Stomach (tissue), 9 donors: ENCODE results near the gene RABEP2. TPM values are rescaled to one million over a fixed set of nuclear protein-coding genes. Genes with fewer than 3 reads are reported as not detected.

Experiments
- DNase-seq, 2 donors: peaks; one replicate each; pipeline versions ENCODE4 v3.0.0 to v3.0.0-alpha.2; 2013 to 2019
- H3K27ac ChIP-seq, 5 donors: fragments of 200-600 bp in 4 of 5; sonication (generic) in 4 of 5; one replicate each; pipeline ENCODE4 v1.5.1; 2013 to 2019; ENCODE audit warnings: mild to moderate bottlenecking in 1 of 5, moderate library complexity in 1 of 5
- H3K27me3 ChIP-seq, 3 donors: fragments of 200-600 bp; sonication (generic); one replicate each; pipeline ENCODE4 v1.5.1; 2017 to 2019; ENCODE audit warnings: mixed run types in 1 of 3
- H3K36me3 ChIP-seq, 4 donors: fragments of 200-600 bp; sonication (generic); 1 replicate in 3 of 4; 2 replicates in 1 of 4; pipeline ENCODE4 v1.5.1; 2016 to 2019
- H3K4me1 ChIP-seq, 4 donors: fragments of 200-600 bp; sonication (generic); one replicate each; pipeline ENCODE4 v1.5.1; 2016 to 2019
- H3K4me3 ChIP-seq, 4 donors: fragments of 200-600 bp; sonication (generic) in 3 of 4; one replicate each; pipeline ENCODE4 v1.5.1; 2016 to 2019; ENCODE audit warnings: mild to moderate bottlenecking in 1 of 4
- H3K9me3 ChIP-seq, 4 donors: fragments of 200-600 bp; sonication (generic); one replicate each; pipeline ENCODE4 v1.5.1; 2016 to 2019
- CTCF ChIP-seq, 7 experiments: fragments of 450-650 bp in 4 of 7; fragments of 200-600 bp in 3 of 7; sonication (generic) in 3 of 7; IDR thresholded peaks; one replicate each; pipeline ENCODE4 v1.5.1; 2016 to 2019; ENCODE audit warnings: antibody characterized with exemption in 7 of 7, control low read depth in 2 of 7, mild to moderate bottlenecking in 1 of 7
- EP300 ChIP-seq: sonication (generic); formaldehyde crosslinking; IDR thresholded peaks from one replicate; pipeline ENCODE4 v1.6.1; 2017; ENCODE audit warnings: antibody characterized with exemption
- POLR2A ChIP-seq, 4 donors: fragments of 450-650 bp; IDR thresholded peaks; one replicate each; pipeline ENCODE4 v1.6.1; 2016; ENCODE audit warnings: antibody characterized with exemption in 4 of 4, control low read depth in 2 of 4, mild to moderate bottlenecking in 1 of 4, moderate library complexity in 1 of 4
- POLR2AphosphoS5 ChIP-seq, 3 donors: sonication (generic); formaldehyde crosslinking; IDR thresholded peaks; one replicate each; pipeline ENCODE4 v1.6.1; 2016; ENCODE audit warnings: antibody characterized with exemption in 3 of 3
- whole genome bisulfite sequencing, 5 donors: extraction: QIAGEN DNeasy Blood & Tissue Kit in 3 of 5; methylation state at CpG; one replicate each; pipeline versions ENCODE4 v1.1.5 to v1.1.7; 2013 to 2018; 5-methylcytosine and 5-hydroxymethylcytosine counted together
- intact Hi-C: fragments of 100-400 bp; cut with DNase I; formaldehyde crosslinking; loops from one replicate; pipeline ENCODE4 v1.15.1; 2023; ENCODE audit warnings: low total_unique reads
- polyA plus RNA-seq, 3 donors: library from polyadenylated mRNA; stranded (reverse); fragments of 200-250 nt; gene quantifications; one replicate each; pipeline ENCODE4 v1.2.3, GENCODE V29; 2013
- total RNA-seq, 5 donors: library from RNA; depleted of rRNA; stranded (reverse); fragments of >200 nt; gene quantifications; one replicate each; pipeline versions ENCODE4 v1.1.0 to v1.2.3, GENCODE V29; 2014 to 2016
- donor health status: healthy with polysubstance abuse.
- donor health status: Bipolar disorder and iron deficiency.
- donor health status: healthy.

The RABEP2 gene
- total and polyA plus RNA-seq, 8 donors, result 20.3 to 350 (median 33.7) TPM

GRCh38 chr16:28904828-28905227 is 20.2 kb downstream of the RABEP2 start:
- WGBS, 5 donors, result 60 to 96% (median 93%) methylated on average over 1 to 16 of the region's 16 CpGs
- Histone ChIP-seq H3K36me3 (peaks cover 6 to 60% (median 59%) of the 10 kb centered on the region in 4 donors), H3K4me3 (no peak overlapping the region), H3K4me1 (no peaks in the 10 kb centered on the region), H3K27ac (no peak overlapping the region), H3K27me3 (no peaks in the 10 kb centered on the region), H3K9me3 (no peaks in the 10 kb centered on the region)
- no peak for TF ChIP-seq CTCF (IDR thresholded peaks at IDR 0.05)
- no peak for TF ChIP-seq POLR2A (IDR thresholded peaks at IDR 0.05)
- no peak for TF ChIP-seq POLR2AphosphoS5 (IDR thresholded peaks at IDR 0.05)
- TF ChIP-seq EP300, result no peak
- intact Hi-C loops, result no loop called here
- no peak for DNase-seq

GRCh38 chr16:28904363-28904762 is 20.7 kb downstream of the RABEP2 start:
- H3K27me3 ChIP-seq, result no peaks in the 10 kb centered on the region
- DNase-seq, result no peak
- H3K27ac ChIP-seq, result no peak overlapping the region
- TF ChIP-seq EP300 (no peak), CTCF (IDR thresholded peaks at IDR 0.05) (no peak), POLR2A (IDR thresholded peaks at IDR 0.05) (no peak), POLR2AphosphoS5 (IDR thresholded peaks at IDR 0.05) (no peak)
- H3K36me3 ChIP-seq, result peaks cover 6 to 56% (median 55%) of the 10 kb centered on the region in 4 donors
- no peak overlapping the region for H3K4me3 ChIP-seq
- intact Hi-C loops, result no loop called here
- no peaks in the 10 kb centered on the region for H3K4me1 ChIP-seq
- WGBS, 5 donors, result 76 to 90% (median 82%) methylated on average over 6 to 14 of the region's 14 CpGs
- H3K9me3 ChIP-seq, result no peaks in the 10 kb centered on the region

GRCh38 chr16:28903344-28904042 is 21.5 kb downstream of the RABEP2 start:
- TF ChIP-seq POLR2A (IDR thresholded peaks at IDR 0.05) (no peak), POLR2AphosphoS5 (IDR thresholded peaks at IDR 0.05) (no peak), EP300 (no peak), CTCF (IDR thresholded peaks at IDR 0.05) (no peak)
- H3K27me3 ChIP-seq, result no peaks in the 10 kb centered on the region
- DNase-seq, result no peak
- no peak overlapping the region for H3K4me3 ChIP-seq
- no peak overlapping the region for H3K27ac ChIP-seq
- no peaks in the 10 kb centered on the region for H3K4me1 ChIP-seq
- WGBS, 5 donors, result 84 to 89% (median 85%) methylated on average over 20 to 29 of the region's 29 CpGs
- intact Hi-C loops, result no loop called here
- H3K36me3 ChIP-seq, result peaks cover 4 to 48% (median 47%) of the 10 kb centered on the region in 4 donors
- H3K9me3 ChIP-seq, result no peaks in the 10 kb centered on the region

GRCh38 chr16:28902909-28903308 is 22.1 kb downstream of the RABEP2 start:
- H3K4me3 ChIP-seq, result no peak overlapping the region
- DNase-seq, result no peak

More at GRCh38 chr16:28902909-28903308, 22.1 kb downstream of the RABEP2 start:
- TF ChIP-seq EP300, result no peak
- TF ChIP-seq CTCF (IDR thresholded peaks at IDR 0.05), result no peak
- TF ChIP-seq POLR2AphosphoS5 (IDR thresholded peaks at IDR 0.05), result no peak
- TF ChIP-seq POLR2A (IDR thresholded peaks at IDR 0.05), result no peak
- intact Hi-C loops, result no loop called here
- 57 to 72% (median 61%) methylated on average over 9 to 11 of the region's 11 CpGs for WGBS, 5 donors
- Histone ChIP-seq H3K27me3 (no peaks in the 10 kb centered on the region), H3K9me3 (no peaks in the 10 kb centered on the region), H3K4me1 (no peaks in the 10 kb centered on the region), H3K36me3 (peaks cover 0 to 47% (median 43%) of the 10 kb centered on the region in 4 donors), H3K27ac (no peak overlapping the region)
